Liver (tissue), 9 donors: Measurements from ENCODE around the gene SLC11A2. TPM values are rescaled to one million over a fixed set of nuclear protein-coding genes. Genes with fewer than 3 reads are reported as not detected.

ENCODE experiments used
- DNase-seq: peaks from one replicate; pipeline ENCODE4 v3.0.0-alpha.2; 2017; ENCODE audit warnings: low spot score
- H3K27ac ChIP-seq, 2 donors: one replicate each; pipeline ENCODE4 v1.7.0; 2013; ENCODE audit warnings: inconsistent platforms in 2 of 2, low read length in 2 of 2, control low read depth in 1 of 2, low read depth in 1 of 2, mild to moderate bottlenecking in 1 of 2
- H3K27me3 ChIP-seq, 4 donors: one replicate each; pipeline versions ENCODE4 v1.6.1 to v1.7.0; 2013; ENCODE audit warnings: low read length in 3 of 4, inconsistent platforms in 1 of 4, mild to moderate bottlenecking in 1 of 4, moderate library complexity in 1 of 4; ENCODE audit not compliant: control insufficient read depth in 4 of 4, insufficient read depth in 4 of 4
- H3K36me3 ChIP-seq, 4 donors: one replicate each; pipeline versions ENCODE4 v1.6.1 to v1.7.0; 2013; ENCODE audit warnings: low read length in 3 of 4, mild to moderate bottlenecking in 3 of 4, low read depth in 1 of 4, moderate library complexity in 1 of 4; ENCODE audit not compliant: control insufficient read depth in 4 of 4, insufficient read depth in 3 of 4
- H3K4me1 ChIP-seq, 4 donors: one replicate each; pipeline versions ENCODE4 v1.6.1 to v1.7.0; 2013; ENCODE audit warnings: low read length in 3 of 4, mild to moderate bottlenecking in 3 of 4, moderate library complexity in 1 of 4; ENCODE audit not compliant: control insufficient read depth in 4 of 4, insufficient read depth in 4 of 4
- H3K4me3 ChIP-seq, 3 donors: one replicate each; pipeline versions ENCODE4 v1.6.1 to v1.7.0; 2013; ENCODE audit warnings: low read length in 3 of 3, control low read depth in 1 of 3, low read depth in 1 of 3, mild to moderate bottlenecking in 1 of 3
- H3K9ac ChIP-seq, 2 donors: one replicate each; pipeline ENCODE4 v1.7.0; 2013; ENCODE audit warnings: low read length in 2 of 2, mild to moderate bottlenecking in 2 of 2, moderate library complexity in 2 of 2, control low read depth in 1 of 2, low read depth in 1 of 2
- H3K9me3 ChIP-seq, 4 donors: one replicate each; pipeline versions ENCODE4 v1.6.1 to v1.7.0; 2013; ENCODE audit warnings: low read length in 3 of 4; ENCODE audit not compliant: control insufficient read depth in 4 of 4
- EGR1 ChIP-seq, 2 donors: IDR thresholded peaks; 2 replicates each; pipeline ENCODE4 v1.6.1; 2016 to 2018; ENCODE audit warnings: antibody characterized with exemption in 2 of 2, low read depth in 2 of 2
- FOXA1 ChIP-seq: IDR thresholded peaks from 2 replicates; pipeline ENCODE4 v1.6.1; 2016; ENCODE audit warnings: antibody characterized with exemption
- FOXA2 ChIP-seq: IDR thresholded peaks from 2 replicates; pipeline ENCODE4 v1.6.1; 2016; ENCODE audit warnings: antibody characterized with exemption
- HNF4A ChIP-seq, 2 donors: conservative IDR thresholded peaks; 2 replicates each; pipeline ENCODE4 v1.6.1; 2016; ENCODE audit warnings: antibody characterized with exemption in 2 of 2, mild to moderate bottlenecking in 2 of 2
- HNF4G ChIP-seq: IDR thresholded peaks from 2 replicates; pipeline ENCODE4 v1.6.1; 2016; ENCODE audit warnings: antibody characterized with exemption
- JUND ChIP-seq, 2 donors: IDR thresholded peaks; 2 replicates each; pipeline ENCODE4 v1.6.1; 2016; ENCODE audit warnings: antibody characterized with exemption in 2 of 2
- NR2F2 ChIP-seq: IDR thresholded peaks from 2 replicates; pipeline ENCODE4 v1.6.1; 2016; ENCODE audit warnings: antibody characterized with exemption
- RAD21 ChIP-seq, 2 donors: IDR thresholded peaks; 2 replicates each; pipeline ENCODE4 v1.6.1; 2016; ENCODE audit warnings: antibody characterized with exemption in 2 of 2, mild to moderate bottlenecking in 2 of 2
- RXRA ChIP-seq, 2 donors: IDR thresholded peaks; 2 replicates each; pipeline ENCODE4 v1.6.1; 2017 to 2018; ENCODE audit warnings: antibody characterized with exemption in 2 of 2, mild to moderate bottlenecking in 1 of 2
- SP1 ChIP-seq: IDR thresholded peaks from 2 replicates; pipeline ENCODE4 v1.6.1; 2018; ENCODE audit warnings: antibody characterized with exemption, mild to moderate bottlenecking
- TAF1 ChIP-seq: conservative IDR thresholded peaks from 2 replicates; pipeline ENCODE4 v1.6.1; 2016; ENCODE audit warnings: antibody characterized with exemption, mild to moderate bottlenecking
- YY1 ChIP-seq: IDR thresholded peaks from 2 replicates; pipeline ENCODE4 v1.6.1; 2016; ENCODE audit warnings: antibody characterized with exemption, mild to moderate bottlenecking
- WGBS: extraction: QIAGEN DNeasy Blood & Tissue Kit; methylation state at CpG from one replicate; pipeline ENCODE4 v1.1.7; 2013; 5-methylcytosine and 5-hydroxymethylcytosine counted together
- polyA plus RNA-seq, 2 donors: library from polyadenylated mRNA; stranded (reverse) in 1 of 2; unstranded in 1 of 2; fragments of 200-250 nt in 1 of 2; fragments of >200 nt in 1 of 2; fragmentation: Nextera tagmentation in 1 of 2; extraction: Ambion mirVana in 1 of 2; gene quantifications; one replicate each; pipeline versions ENCODE4 v1.2.1 to v1.2.3, GENCODE V29; 2013 to 2015
- total RNA-seq, 2 donors: library from RNA; depleted of rRNA; stranded (reverse); fragments of >200 nt; gene quantifications; one replicate each; pipeline ENCODE4 v1.2.3, GENCODE V29; 2014
- TF ChIP-seq, protein P1 (sequence below): IDR thresholded peaks from 2 replicates; pipeline ENCODE4 v1.6.1; 2016; ENCODE audit warnings: antibody characterized with exemption
- TF ChIP-seq, protein P2 (sequence below): fragments of 150-350 bp; IDR thresholded peaks from 2 replicates; pipeline ENCODE4 v1.5.1; 2017; ENCODE audit warnings: improper control_type of control experiment, low read depth, low read length; ENCODE audit not compliant: missing input control
- TF ChIP-seq, protein P3 (sequence below): IDR thresholded peaks from 2 replicates; pipeline ENCODE4 v1.6.1; 2016; ENCODE audit warnings: antibody characterized with exemption
- TF ChIP-seq, protein P4 (sequence below): IDR thresholded peaks from 2 replicates; pipeline ENCODE4 v1.6.1; 2016; ENCODE audit warnings: antibody characterized with exemption
- TF ChIP-seq, protein P5 (sequence below): IDR thresholded peaks from 2 replicates; pipeline ENCODE4 v1.6.1; 2016; ENCODE audit warnings: antibody characterized with exemption, mild to moderate bottlenecking
- donor health status: healthy.
- donor health status: healthy.
- donor health status: healthy.
- donor health status: healthy.
- donor health status: healthy.

The SLC11A2 gene
- total and polyA plus RNA-seq, 4 donors = 15.2 to 108 (median 52.2) TPM

DNA sequence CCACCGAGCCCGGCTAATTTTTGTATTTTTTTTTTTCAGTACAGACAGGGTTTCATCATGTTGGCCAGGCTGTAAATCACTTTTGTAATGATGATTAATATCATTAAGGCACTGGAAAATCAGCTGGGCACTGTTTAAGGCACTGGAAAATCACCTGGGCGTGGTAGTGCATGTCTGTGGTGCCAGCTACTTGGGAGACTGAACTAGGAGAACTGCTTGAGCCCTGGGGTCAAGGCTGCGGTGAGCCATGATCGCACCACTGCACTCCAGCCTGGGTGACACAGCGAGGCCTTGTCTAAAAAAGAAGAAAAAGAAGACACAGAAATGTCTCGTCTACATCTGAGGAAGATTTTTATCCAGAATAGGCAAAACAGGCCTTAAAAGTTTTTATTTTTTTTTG, 12.7 kb downstream of the SLC11A2 start:
- Histone ChIP-seq H3K9me3 (no peaks in the 10 kb centered on the region), H3K4me3 (no peak overlapping the region), H3K9ac (no peak overlapping the region), H3K4me1 (peaks cover 0 to 8% (median 4%) of the 10 kb centered on the region in 4 donors), H3K27ac (no peak overlapping the region), H3K36me3 (no peaks in the 10 kb centered on the region), H3K27me3 (no peaks in the 10 kb centered on the region)
- DNase-seq = no peak
- TF ChIP-seq, protein P1, sequence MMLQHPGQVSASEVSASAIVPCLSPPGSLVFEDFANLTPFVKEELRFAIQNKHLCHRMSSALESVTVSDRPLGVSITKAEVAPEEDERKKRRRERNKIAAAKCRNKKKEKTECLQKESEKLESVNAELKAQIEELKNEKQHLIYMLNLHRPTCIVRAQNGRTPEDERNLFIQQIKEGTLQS = no peak
- TF ChIP-seq, protein P2, sequence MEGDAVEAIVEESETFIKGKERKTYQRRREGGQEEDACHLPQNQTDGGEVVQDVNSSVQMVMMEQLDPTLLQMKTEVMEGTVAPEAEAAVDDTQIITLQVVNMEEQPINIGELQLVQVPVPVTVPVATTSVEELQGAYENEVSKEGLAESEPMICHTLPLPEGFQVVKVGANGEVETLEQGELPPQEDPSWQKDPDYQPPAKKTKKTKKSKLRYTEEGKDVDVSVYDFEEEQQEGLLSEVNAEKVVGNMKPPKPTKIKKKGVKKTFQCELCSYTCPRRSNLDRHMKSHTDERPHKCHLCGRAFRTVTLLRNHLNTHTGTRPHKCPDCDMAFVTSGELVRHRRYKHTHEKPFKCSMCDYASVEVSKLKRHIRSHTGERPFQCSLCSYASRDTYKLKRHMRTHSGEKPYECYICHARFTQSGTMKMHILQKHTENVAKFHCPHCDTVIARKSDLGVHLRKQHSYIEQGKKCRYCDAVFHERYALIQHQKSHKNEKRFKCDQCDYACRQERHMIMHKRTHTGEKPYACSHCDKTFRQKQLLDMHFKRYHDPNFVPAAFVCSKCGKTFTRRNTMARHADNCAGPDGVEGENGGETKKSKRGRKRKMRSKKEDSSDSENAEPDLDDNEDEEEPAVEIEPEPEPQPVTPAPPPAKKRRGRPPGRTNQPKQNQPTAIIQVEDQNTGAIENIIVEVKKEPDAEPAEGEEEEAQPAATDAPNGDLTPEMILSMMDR = no peak
- TF ChIP-seq HNF4G (no peak), JUND (IDR thresholded peaks at IDR 0.05) (no peak), FOXA1 (no peak), YY1 (no peak), FOXA2 (no peak), SP1 (no peak)
- TF ChIP-seq, protein P3, sequence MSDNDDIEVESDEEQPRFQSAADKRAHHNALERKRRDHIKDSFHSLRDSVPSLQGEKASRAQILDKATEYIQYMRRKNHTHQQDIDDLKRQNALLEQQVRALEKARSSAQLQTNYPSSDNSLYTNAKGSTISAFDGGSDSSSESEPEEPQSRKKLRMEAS = no peak
- TF ChIP-seq, protein P4, sequence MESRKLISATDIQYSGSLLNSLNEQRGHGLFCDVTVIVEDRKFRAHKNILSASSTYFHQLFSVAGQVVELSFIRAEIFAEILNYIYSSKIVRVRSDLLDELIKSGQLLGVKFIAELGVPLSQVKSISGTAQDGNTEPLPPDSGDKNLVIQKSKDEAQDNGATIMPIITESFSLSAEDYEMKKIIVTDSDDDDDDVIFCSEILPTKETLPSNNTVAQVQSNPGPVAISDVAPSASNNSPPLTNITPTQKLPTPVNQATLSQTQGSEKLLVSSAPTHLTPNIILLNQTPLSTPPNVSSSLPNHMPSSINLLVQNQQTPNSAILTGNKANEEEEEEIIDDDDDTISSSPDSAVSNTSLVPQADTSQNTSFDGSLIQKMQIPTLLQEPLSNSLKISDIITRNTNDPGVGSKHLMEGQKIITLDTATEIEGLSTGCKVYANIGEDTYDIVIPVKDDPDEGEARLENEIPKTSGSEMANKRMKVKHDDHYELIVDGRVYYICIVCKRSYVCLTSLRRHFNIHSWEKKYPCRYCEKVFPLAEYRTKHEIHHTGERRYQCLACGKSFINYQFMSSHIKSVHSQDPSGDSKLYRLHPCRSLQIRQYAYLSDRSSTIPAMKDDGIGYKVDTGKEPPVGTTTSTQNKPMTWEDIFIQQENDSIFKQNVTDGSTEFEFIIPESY = no peak
- TF ChIP-seq, protein P5, sequence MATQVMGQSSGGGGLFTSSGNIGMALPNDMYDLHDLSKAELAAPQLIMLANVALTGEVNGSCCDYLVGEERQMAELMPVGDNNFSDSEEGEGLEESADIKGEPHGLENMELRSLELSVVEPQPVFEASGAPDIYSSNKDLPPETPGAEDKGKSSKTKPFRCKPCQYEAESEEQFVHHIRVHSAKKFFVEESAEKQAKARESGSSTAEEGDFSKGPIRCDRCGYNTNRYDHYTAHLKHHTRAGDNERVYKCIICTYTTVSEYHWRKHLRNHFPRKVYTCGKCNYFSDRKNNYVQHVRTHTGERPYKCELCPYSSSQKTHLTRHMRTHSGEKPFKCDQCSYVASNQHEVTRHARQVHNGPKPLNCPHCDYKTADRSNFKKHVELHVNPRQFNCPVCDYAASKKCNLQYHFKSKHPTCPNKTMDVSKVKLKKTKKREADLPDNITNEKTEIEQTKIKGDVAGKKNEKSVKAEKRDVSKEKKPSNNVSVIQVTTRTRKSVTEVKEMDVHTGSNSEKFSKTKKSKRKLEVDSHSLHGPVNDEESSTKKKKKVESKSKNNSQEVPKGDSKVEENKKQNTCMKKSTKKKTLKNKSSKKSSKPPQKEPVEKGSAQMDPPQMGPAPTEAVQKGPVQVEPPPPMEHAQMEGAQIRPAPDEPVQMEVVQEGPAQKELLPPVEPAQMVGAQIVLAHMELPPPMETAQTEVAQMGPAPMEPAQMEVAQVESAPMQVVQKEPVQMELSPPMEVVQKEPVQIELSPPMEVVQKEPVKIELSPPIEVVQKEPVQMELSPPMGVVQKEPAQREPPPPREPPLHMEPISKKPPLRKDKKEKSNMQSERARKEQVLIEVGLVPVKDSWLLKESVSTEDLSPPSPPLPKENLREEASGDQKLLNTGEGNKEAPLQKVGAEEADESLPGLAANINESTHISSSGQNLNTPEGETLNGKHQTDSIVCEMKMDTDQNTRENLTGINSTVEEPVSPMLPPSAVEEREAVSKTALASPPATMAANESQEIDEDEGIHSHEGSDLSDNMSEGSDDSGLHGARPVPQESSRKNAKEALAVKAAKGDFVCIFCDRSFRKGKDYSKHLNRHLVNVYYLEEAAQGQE = no peak
- WGBS = 97% methylated on average over 7 of the region's 7 CpGs

DNA sequence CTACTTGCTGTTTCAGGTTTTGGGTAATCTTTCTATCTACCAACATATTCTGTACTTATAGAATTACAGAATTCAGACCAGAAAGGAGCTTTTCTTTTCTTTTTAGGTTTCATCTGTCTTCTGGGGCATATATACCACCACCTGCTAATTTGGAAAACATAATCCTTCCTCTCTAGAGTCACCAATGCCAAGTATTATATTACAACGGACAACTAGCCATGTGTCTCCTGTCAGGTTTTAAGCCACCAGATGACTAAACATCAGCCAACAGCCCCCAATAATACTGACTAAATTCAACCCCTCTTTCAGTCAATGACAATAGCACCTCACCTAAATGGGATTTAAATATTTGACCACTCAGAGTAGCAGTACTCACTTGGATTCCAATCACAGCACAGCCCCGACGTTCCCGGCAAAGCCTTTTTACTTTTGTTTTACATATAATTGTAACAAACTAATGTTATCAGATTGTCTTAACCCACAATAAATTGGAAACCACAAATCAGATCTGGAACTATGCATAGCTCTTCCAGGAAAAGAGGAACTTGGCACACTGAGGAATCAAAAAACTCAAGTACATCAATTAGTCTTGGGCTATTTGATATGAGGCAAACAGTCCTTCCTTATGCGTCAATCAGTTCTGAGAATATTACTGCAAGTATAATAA, 13.5 kb downstream of the SLC11A2 start:
- no peak overlapping the region for H3K27ac ChIP-seq
- TF ChIP-seq, protein P1 = no peak
- TF ChIP-seq TAF1 = no peak
- no peak for TF ChIP-seq RXRA (IDR thresholded peaks at IDR 0.05)
- TF ChIP-seq SP1 = no peak
- TF ChIP-seq FOXA1 = no peak
- no peak for TF ChIP-seq NR2F2
- no peak for TF ChIP-seq EGR1 (IDR thresholded peaks at IDR 0.05; ENCODE audit: low read depth in 2 of 2)
- no peak for TF ChIP-seq HNF4A (conservative IDR thresholded peaks at IDR 0.05)
- no peak for TF ChIP-seq JUND (IDR thresholded peaks at IDR 0.05)
- no peak for TF ChIP-seq RAD21 (IDR thresholded peaks at IDR 0.05)
- H3K27me3 ChIP-seq = no peaks in the 10 kb centered on the region
- H3K9me3 ChIP-seq = no peaks in the 10 kb centered on the region
- H3K4me1 ChIP-seq = peaks cover 0 to 8% (median 4%) of the 10 kb centered on the region in 4 donors
- H3K9ac ChIP-seq = no peak overlapping the region
- no peak for DNase-seq
- no peak overlapping the region for H3K4me3 ChIP-seq
- WGBS = 91% methylated on average over 5 of the region's 5 CpGs
- peaks cover 0 to 2% (median under 1%) of the 10 kb centered on the region in 4 donors for H3K36me3 ChIP-seq
